Panc1 (cell line): ENCODE results near the gene SLC34A3. TPM values are rescaled to one million over a fixed set of nuclear protein-coding genes. Genes with fewer than 3 reads are reported as not detected.

Experiments used
- ATAC-seq: fragments of 200-7000 bp; cut with Tn5 transposase; 2 replicates; pipeline ENCODE4 v1.9.1; 2020; ENCODE audit warnings: mild to moderate bottlenecking, moderate library complexity
- BruUV-seq: library from RNA; stranded (reverse); fragments of 400-500 nt; replicated peaks from 2 replicates; lab custom pipeline; 2021; lab: Mats Ljungman, UMichigan
- CTCF ChIA-PET: fragments of 300-600 bp; sonication (Branson Sonifier 250); formaldehyde crosslinking; loops from one replicate; lab custom pipeline; 2022; ENCODE audit warnings: antibody characterized with exemption; lab: Charles Lee
- POLR2A ChIA-PET: fragments of 300-600 bp; sonication (Branson Sonifier 250); formaldehyde crosslinking; loops from one replicate; lab custom pipeline; 2022; ENCODE audit warnings: antibody characterized with exemption; lab: Charles Lee
- DNase-seq: peaks from one replicate; pipeline ENCODE4 v3.0.0-alpha.2; 2010; ENCODE audit warnings: low read depth, low spot score
- H3K27ac ChIP-seq: 2 replicates; pipeline ENCODE4 v1.5.1; 2011; ENCODE audit warnings: mild to moderate bottlenecking, low read length, inconsistent platforms
- H3K27me3 ChIP-seq: fragments of 200-500 bp; sonication (Bioruptor generic); 2 replicates; pipeline ENCODE4 v1.6.0; 2014; ENCODE audit warnings: low read length, inconsistent platforms; ENCODE audit not compliant: control insufficient read depth, insufficient read depth
- H3K36me3 ChIP-seq: fragments of 200-500 bp; sonication (Bioruptor generic); 2 replicates; pipeline ENCODE4 v1.5.1; 2014; ENCODE audit warnings: inconsistent platforms, mild to moderate bottlenecking, low read length, moderate library complexity; ENCODE audit not compliant: control insufficient read depth, insufficient read depth
- H3K4me1 ChIP-seq: 2 replicates; pipeline ENCODE4 v1.5.1; 2011; ENCODE audit warnings: inconsistent platforms, mild to moderate bottlenecking, low read length, moderate library complexity; ENCODE audit not compliant: control insufficient read depth, insufficient read depth
- H3K4me3 ChIP-seq, 2 experiments: 2 replicates each; pipeline ENCODE4 v1.5.1; 2011 to 2012; ENCODE audit warnings: low read depth in 2 of 2, low read length in 2 of 2, mild to moderate bottlenecking in 2 of 2, inconsistent platforms in 1 of 2, moderate library complexity in 1 of 2
- H3K9me3 ChIP-seq: fragments of 200-500 bp; sonication (Bioruptor generic); 2 replicates; pipeline ENCODE4 v1.5.1; 2014; ENCODE audit warnings: low read depth, mild to moderate bottlenecking, inconsistent platforms, low read length, moderate library complexity; ENCODE audit not compliant: control insufficient read depth, insufficient read depth
- CTCF ChIP-seq: fragments of 450-650 bp; IDR thresholded peaks from 2 replicates; pipeline ENCODE4 v1.5.1; 2017; ENCODE audit warnings: mild to moderate bottlenecking
- POLR2AphosphoS5 ChIP-seq: IDR thresholded peaks from 2 replicates; pipeline ENCODE4 v1.6.1; 2012; ENCODE audit warnings: mild to moderate bottlenecking, low read depth, low read length, moderate library complexity
- REST ChIP-seq, 2 experiments: IDR thresholded peaks; 2 replicates each; pipeline ENCODE4 v1.6.1; 2011 to 2012; ENCODE audit warnings: low read depth in 2 of 2, control low read depth in 1 of 2, low read length in 1 of 2, mild to moderate bottlenecking in 1 of 2, moderate library complexity in 1 of 2; ENCODE audit not compliant: insufficient read depth in 1 of 2
- SIN3A ChIP-seq: IDR thresholded peaks from 2 replicates; pipeline ENCODE4 v1.6.1; 2012; ENCODE audit warnings: low read depth, mild to moderate bottlenecking, low read length, moderate library complexity, borderline replicate concordance; ENCODE audit not compliant: insufficient read depth
- TCF7L2 ChIP-seq: IDR thresholded peaks from 2 replicates; pipeline ENCODE4 v1.6.1; 2011; ENCODE audit warnings: mild to moderate bottlenecking, low read depth, low read length, inconsistent platforms
- in situ Hi-C: cut with HindIII; loops from 2 replicates; pipeline ENCODE4 v1.10.0; 2016; ENCODE audit warnings: low sequenced_read_pairs, low pct_unique_long_range_greater_than_20kb
- intact Hi-C: fragments of 100-400 bp; cut with micrococcal nuclease; formaldehyde crosslinking; loops from one replicate; pipeline ENCODE4 v1.10.0; 2022; ENCODE audit not compliant: unreplicated experiment
- total RNA-seq: library from RNA; stranded (reverse); gene quantifications from one replicate; pipeline ENCODE4 v1.2.1, GENCODE V29; 2021; ENCODE audit not compliant: unreplicated experiment

Gene SLC34A3
- total RNA-seq, 1 experiment from 2014 or later = not detected

GRCh38 chr9:137218212-137218753 is 12.4 kb upstream of the SLC34A3 start:
- Histone ChIP-seq H3K36me3 (no peaks in the 10 kb centered on the region), H3K9me3 (no peaks in the 10 kb centered on the region), H3K4me1 (peaks cover 26% of the 10 kb centered on the region), H3K27ac (peak overlapping the region; percentile 86), H3K4me3 (peak overlapping the region; percentile 33 to 48), H3K27me3 (no peaks in the 10 kb centered on the region)
- ATAC-seq = peak; percentile 4
- BruUV-seq = no TSS peak
- CTCF ChIA-PET = interaction anchor here (1.5 kb wide), 1 partner anchor 14 kb away, joined by 12 read pairs; no protein-coding TSS in a partner anchor
- in situ Hi-C loops (no loop called here), intact Hi-C loops (no loop called here)
- no peak for DNase-seq
- POLR2A ChIA-PET = no interaction called here
- TF ChIP-seq SIN3A = no peak
- TF ChIP-seq CTCF = no peak
- no peak for TF ChIP-seq REST (IDR thresholded peaks at IDR 0.05; ENCODE audit: insufficient read depth in 1 of 2, low read depth in 2 of 2, low read length in 1 of 2)
- TF ChIP-seq TCF7L2 = no peak
- no peak for TF ChIP-seq POLR2AphosphoS5

GRCh38 chr9:137218754-137219271 is 11.9 kb upstream of the SLC34A3 start:
- no peak for TF ChIP-seq SIN3A
- TF ChIP-seq POLR2AphosphoS5 = peak; percentile 37; the same call in 1 of the 2 replicates
- peak; percentile 48; the same call in 1 of the 2 replicates for TF ChIP-seq TCF7L2
- in situ Hi-C loops (no loop called here), intact Hi-C loops (no loop called here)
- ChIA-PET POLR2A (no interaction called here), CTCF (interaction anchor here (1.5 kb wide), 1 partner anchor 15 kb away, joined by 12 read pairs; no protein-coding TSS in a partner anchor)
- H3K27ac ChIP-seq = peak overlapping the region; percentile 86
- peaks cover 26% of the 10 kb centered on the region for H3K4me1 ChIP-seq
- DNase-seq (no peak), ATAC-seq (peak; percentile 42)
- peaks cover 2% of the 10 kb centered on the region; the same call in 1 of the 2 replicates for H3K36me3 ChIP-seq
- BruUV-seq = no TSS peak
- H3K9me3 ChIP-seq = no peaks in the 10 kb centered on the region
- peak overlapping the region; percentile 33 to 48; a peak in 2 of 4 replicates for H3K4me3 ChIP-seq
- H3K27me3 ChIP-seq = no peaks in the 10 kb centered on the region
